ENCODE measurements around the gene SOSTDC1. TPM values are rescaled to one million over a fixed set of nuclear protein-coding genes. Genes with fewer than 3 reads are reported as not detected.

The SOSTDC1 gene
- total and polyA plus RNA-seq, 12 donors, result 0.11 to 1.2 (median 0.19) TPM; not detected in 4

DNA sequence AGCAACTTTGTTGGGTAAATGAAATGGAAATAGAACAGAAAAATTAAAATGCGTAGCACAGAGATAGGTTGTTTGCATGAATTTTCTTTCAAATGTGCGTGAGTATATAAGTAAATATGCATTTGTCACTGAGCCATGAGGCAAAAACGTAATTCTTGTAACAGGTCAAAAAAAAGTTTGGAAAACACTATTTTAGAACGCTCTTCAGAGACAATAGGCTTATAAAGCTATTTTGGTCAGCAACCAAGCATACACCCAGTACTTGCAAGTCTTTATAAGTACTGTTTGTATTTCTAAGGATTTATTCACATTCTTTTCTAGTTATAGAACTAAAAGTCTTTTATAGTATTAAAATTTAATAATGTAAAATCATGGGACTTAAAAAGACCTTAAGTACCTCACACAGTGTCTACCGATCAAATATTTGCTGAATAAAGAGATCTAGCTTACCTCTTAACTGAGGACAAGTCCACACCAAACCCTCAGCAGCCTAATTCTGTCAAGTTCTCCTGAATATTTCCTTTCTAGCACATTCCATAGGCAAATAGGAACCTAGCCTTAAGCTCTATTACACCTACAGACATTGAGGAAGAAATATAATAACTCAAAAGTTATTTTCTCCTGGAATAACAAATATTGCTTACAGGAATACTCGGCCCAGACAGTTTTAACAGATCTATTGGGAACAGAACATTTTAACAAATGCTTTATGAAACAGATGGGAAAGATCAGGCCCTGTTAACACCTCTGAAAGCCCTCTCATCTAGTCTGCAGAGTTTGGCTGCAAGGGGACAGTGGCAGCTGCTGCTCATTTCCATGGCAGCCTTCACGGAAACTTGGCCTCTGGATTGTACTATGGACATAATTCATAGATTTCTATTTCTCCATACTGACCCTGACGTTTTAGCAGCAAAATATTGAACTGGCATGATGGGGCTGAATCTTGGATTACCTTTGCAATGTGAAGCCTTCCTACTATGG lies 53.0 kb downstream of the SOSTDC1 start:
- H3K9me3 ChIP-seq (replicated peaks in 1 of 3), result no peaks in the 10 kb centered on the region
- H3K36me3 ChIP-seq (replicated peaks in 1 of 2), result no peaks in the 10 kb centered on the region
- H3K4me1 ChIP-seq (replicated peaks in 1 of 2), result no peaks in the 10 kb centered on the region
- H3K4me3 ChIP-seq, result no peak overlapping the region
- intact Hi-C loops (cut with DNase I), result no loop called here
- no peaks in the 10 kb centered on the region for H3K27me3 ChIP-seq
- peak in 1 of 7 donors; percentile 53 for DNase-seq
- H3K27ac ChIP-seq, result no peak overlapping the region
- TF ChIP-seq, protein P1, sequence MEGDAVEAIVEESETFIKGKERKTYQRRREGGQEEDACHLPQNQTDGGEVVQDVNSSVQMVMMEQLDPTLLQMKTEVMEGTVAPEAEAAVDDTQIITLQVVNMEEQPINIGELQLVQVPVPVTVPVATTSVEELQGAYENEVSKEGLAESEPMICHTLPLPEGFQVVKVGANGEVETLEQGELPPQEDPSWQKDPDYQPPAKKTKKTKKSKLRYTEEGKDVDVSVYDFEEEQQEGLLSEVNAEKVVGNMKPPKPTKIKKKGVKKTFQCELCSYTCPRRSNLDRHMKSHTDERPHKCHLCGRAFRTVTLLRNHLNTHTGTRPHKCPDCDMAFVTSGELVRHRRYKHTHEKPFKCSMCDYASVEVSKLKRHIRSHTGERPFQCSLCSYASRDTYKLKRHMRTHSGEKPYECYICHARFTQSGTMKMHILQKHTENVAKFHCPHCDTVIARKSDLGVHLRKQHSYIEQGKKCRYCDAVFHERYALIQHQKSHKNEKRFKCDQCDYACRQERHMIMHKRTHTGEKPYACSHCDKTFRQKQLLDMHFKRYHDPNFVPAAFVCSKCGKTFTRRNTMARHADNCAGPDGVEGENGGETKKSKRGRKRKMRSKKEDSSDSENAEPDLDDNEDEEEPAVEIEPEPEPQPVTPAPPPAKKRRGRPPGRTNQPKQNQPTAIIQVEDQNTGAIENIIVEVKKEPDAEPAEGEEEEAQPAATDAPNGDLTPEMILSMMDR (IDR thresholded peaks at IDR 0.05), result no peak
- TF ChIP-seq POLR2A (IDR thresholded peaks at IDR 0.05), result no peak
- 77 to 85% (median 78%) methylated on average over 8 of the region's 8 CpGs for WGBS, 4 donors

Small RNAs within 50 kb of the gene (small RNA-seq; reads per million reads assigned to genes)
- gene AC005014.3, result 0 reads per million in 2 donors

Other genes starting within 250 kb of the SOSTDC1 start
- 1 to 10 TPM in 7 of 9 donors, under 1 TPM in 2; 0.79 to 4.2 (median 3.3) TPM for gene CRPPA, start 44.2 kb downstream of the SOSTDC1 start, total RNA-seq
- gene CRPPA, start 44.2 kb downstream of the SOSTDC1 start, polyA plus RNA-seq, result 1 to 10 TPM in 1 of 3 donors, under 1 TPM in 2; 0.57 to 3.1 (median 0.97) TPM
- gene LRRC72, start 61.1 kb upstream of the SOSTDC1 start, total RNA-seq, result not detected
- not detected for gene LRRC72, start 61.1 kb upstream of the SOSTDC1 start, polyA plus RNA-seq
- gene ANKMY2, start 180.0 kb upstream of the SOSTDC1 start, total RNA-seq, result 10 to 100 TPM in 8 of 9 donors, 1 to 10 TPM in 1; 9.3 to 45.3 (median 16.9) TPM
- gene ANKMY2, start 180.0 kb upstream of the SOSTDC1 start, polyA plus RNA-seq, result 10 to 100 TPM in 1 of 3 donors, 1 to 10 TPM in 2; 5.4 to 20.0 (median 7.0) TPM
- 10 to 100 TPM; 18.5 to 46.5 (median 34.3) TPM for gene BZW2, start 180.4 kb upstream of the SOSTDC1 start, total RNA-seq
- 10 to 100 TPM; 11.1 to 43.0 (median 19.7) TPM for gene BZW2, start 180.4 kb upstream of the SOSTDC1 start, polyA plus RNA-seq